Measurements from ENCODE around the gene TMCC3. TPM values are rescaled to one million over a fixed set of nuclear protein-coding genes. Genes with fewer than 3 reads are reported as not detected.
A peak's percentile ranks its signal among the peaks of the same experiment; 100 is the strongest.
"Not testable (repeated sequence)": the region's sequence is repeated elsewhere in the genome, so short reads cannot be mapped to it uniquely, and the experiment has no call there.

Gene TMCC3
- total RNA-seq, 4 donors from 2014 or later = 9.2 to 39.6 (median 12.4) TPM

- no peak for ATAC-seq (ENCODE audit: low FRiP score)
- no peak for TF ChIP-seq CTCF (IDR thresholded peaks at IDR 0.05)
Measured at GRCh38 chr12:94593822-94594442, 56.4 kb downstream of the TMCC3 start.

DNA sequence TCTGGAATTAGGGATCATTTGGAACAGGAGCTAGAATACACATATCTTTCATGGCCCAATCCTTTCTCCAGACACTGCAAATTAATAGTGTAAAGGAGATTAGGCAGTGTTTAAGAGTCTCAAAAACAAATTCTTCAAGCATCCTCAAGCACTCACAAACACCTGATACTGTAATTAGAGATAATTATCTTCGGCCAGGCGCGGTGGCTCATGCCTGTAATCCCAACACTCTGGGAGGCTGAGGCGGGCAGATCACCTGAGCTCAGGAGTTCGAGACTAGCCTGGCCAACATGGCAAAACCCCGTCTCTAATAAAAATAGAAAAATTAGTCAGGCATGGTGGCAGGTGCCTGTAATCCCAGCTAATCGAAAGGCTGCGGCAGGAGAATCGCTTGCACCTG lies 57.6 kb downstream of the TMCC3 start:
- not testable (repeated sequence) for DNase-seq (ENCODE audit: low spot score); ATAC-seq (ENCODE audit: low FRiP score)

More at GRCh38 chr12:94593822-94594442, 56.4 kb downstream of the TMCC3 start:
- no peak for DNase-seq (ENCODE audit: low spot score)

DNA sequence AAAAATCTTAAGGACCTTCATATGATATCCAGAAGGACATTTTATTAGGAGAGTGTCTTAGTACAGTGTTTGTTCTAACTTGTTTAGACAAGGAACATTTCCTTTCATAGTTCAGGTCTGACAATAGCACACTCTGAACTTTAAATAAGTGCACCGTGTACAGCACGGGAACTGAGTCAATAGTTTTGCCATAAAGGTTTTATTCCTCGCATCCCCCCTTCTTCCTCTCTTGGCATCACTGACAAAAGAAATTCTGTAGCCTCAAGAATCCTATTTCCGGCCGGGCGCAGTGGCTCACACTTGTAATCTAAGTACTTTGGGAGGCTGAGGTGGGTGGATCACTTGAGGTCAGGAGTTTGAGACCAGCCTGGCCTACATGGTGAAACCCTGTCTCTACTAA lies 58.3 kb downstream of the TMCC3 start:
- ATAC-seq (ENCODE audit: low FRiP score) (no peak), DNase-seq (ENCODE audit: low spot score) (no peak)
- no peak for TF ChIP-seq CTCF (IDR thresholded peaks at IDR 0.05)

DNA sequence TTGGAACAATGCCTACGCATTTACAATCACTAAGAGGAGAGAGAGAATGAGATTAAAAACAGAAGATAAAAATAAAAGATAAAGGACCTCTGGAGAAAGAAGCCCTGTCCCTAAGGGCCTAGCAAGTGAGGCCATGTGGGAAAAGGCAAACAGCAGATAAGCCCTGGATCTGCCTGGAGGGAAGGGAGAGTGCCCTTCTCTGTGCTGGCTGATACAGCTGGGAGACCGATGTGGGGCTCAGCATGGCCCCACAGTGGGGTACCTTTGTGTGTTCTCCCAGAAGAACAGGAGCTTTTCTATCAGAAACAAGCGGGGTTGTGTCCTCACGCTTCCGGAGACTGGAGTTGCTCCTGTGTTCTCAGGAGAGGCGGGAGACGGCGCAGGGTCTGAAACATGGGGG lies 59.9 kb downstream of the TMCC3 start:
- DNase-seq (ENCODE audit: low spot score) = no peak
- ATAC-seq (ENCODE audit: low FRiP score) = no peak
- TF ChIP-seq CTCF (IDR thresholded peaks at IDR 0.05) = no peak

- ATAC-seq (ENCODE audit: low FRiP score) (no peak), DNase-seq (ENCODE audit: low spot score) (no peak)
- TF ChIP-seq CTCF (IDR thresholded peaks at IDR 0.05) = no peak
Measured at GRCh38 chr12:94589591-94590001, 60.8 kb downstream of the TMCC3 start.

DNA sequence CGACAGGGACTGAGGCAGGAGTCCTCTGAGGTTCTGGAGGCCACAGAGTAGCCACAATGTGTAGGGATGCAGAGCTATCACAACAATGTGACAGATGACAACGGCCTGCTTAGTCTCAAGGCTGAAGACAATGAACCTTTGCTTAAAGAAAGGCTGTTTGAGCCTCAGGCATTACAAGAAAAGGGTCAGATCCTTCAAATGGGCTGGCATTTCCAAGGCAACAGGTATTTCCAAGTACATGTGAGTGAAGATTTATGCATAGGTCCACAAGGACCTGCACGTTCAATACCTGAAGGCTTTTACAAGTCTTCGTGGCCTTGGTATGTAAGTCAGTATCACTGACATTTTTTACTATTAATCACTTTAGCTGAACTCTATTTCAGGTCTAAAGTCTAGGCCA lies 62.0 kb downstream of the TMCC3 start:
- ATAC-seq (ENCODE audit: low FRiP score) = no peak
- DNase-seq (ENCODE audit: low spot score) = no peak
- TF ChIP-seq CTCF (IDR thresholded peaks at IDR 0.05) = no peak

DNA sequence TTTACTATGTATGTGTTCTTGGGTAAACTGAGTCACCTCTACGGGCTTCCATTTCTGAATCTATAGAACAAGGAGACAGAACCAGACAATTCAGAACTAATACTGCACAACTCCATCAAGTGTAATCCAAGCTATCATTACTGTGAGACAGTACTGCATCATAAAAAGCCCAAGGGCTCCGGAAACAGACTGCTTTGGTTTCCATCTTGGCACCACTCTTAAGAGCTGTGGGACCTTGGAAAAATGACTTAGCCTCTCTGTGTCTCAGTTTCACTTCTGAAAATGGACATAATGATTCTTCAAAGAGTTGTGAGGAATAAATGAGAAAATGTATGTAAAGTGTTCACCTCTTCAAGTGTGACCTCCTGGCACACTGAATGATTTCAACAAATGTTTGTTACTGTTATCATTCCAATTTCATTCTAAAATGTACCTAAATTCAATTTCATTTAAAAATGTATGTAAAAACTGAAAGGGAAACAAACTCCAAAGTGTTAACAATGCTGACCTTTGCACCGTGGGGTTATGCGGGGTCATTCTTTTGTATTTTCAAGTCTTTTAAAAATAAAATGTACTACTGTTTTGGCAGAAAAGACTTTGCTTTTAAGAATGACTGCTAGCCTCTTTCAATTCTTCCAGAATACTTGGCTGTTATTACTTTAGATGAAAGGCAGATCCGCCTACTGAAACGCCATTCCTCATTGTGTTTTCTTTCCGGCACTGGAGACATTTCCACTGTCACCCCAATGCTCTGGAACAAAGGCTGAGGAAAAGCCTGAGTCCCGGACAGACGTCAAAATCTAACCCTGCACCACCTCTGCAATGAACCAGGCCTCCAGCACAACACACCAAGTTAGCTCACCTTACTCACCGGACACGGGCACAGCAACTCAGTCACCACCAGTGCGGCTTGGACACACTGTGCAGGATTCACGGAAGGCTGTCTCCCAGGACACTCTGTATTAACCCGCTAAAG lies 62.8 kb downstream of the TMCC3 start:
- DNase-seq (ENCODE audit: low spot score) = no peak
- no peak for TF ChIP-seq CTCF (IDR thresholded peaks at IDR 0.05)
- ATAC-seq (ENCODE audit: low FRiP score) = peak; percentile 43
